Hematopoietic multipotent progenitor cell treated with erythropoietin and hydrocortisone succinate and interleukin-3 and kit ligand, for 15 days (in vitro differentiated cells): ENCODE results near the gene OR2T29.
"Not testable (repeated sequence)": the region's sequence is repeated elsewhere in the genome, so short reads cannot be mapped to it uniquely, and the experiment has no call there.

Source experiments
- DNase-seq: peaks from one replicate; pipeline ENCODE4 v3.0.0-alpha.2; 2015; ENCODE audit warnings: low spot score

OR2T29 gene

DNA sequence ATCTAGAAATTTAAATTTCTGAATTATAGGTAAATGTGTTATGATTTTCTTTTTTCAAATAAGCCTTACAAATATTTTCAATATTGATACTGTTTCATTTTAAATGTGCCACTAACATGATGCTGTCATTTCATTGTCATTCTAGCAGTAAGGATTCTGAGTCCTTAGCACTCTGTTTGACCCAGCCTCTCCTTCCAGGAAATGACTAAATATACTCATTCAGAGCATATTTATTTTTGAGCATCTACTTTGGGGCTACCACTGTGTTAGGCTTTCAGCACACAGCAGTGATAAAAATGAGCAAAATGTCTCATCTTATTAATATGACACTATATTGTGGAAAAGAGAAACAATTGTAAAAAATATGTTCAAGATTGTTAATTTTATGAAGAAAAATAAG, 52.4 kb downstream of the OR2T29 start:
- DNase-seq: not testable (repeated sequence)

DNA sequence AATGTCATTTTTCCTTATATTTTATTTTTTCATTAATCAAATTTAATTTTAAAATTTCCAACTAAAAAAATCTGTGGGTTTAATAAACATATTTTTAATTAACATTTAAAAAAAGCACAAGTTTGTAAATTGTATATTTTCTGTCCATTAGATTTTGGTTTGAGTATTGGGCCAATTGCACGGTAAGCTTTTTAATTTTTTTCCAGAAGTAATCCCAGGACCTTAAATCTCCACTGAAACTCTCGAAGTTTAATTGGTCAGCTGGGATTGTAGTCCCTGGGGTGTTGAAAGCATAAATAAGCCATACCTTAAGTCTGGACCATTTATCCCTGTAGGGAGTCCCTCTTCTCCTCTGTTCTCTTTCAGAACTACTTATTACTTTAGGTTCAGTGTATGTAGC, 54.8 kb downstream of the OR2T29 start, which contains the start of gene OR2G6:
OR2G6 (plus strand) TSS at position 301 of the 400 bp plus-strand sequence. CDS start 13,574 bp downstream, outside the sequence.
- DNase-seq: not testable (repeated sequence)
